CD4-positive, alpha-beta T cell treated with Interleukin-10 for 1 hour (primary cell): ENCODE results near the gene GPN3.
A peak's percentile ranks its signal among the peaks of the same experiment; 100 is the strongest.
"Not testable (repeated sequence)": the region's sequence is repeated elsewhere in the genome, so short reads cannot be mapped to it uniquely, and the experiment has no call there.

Experiments used
- DNase-seq: peaks from one replicate; pipeline ENCODE4 v3.0.0-alpha.2; 2020

The GPN3 gene

GRCh38 chr12:110468214-110469048, at the start of gene GPN3, which contains the start of gene FAM216A:
TSS of gene GPN3 (minus strand) at chr12:110468257. CDS start at chr12:110468203, 54 bp downstream.
TSS of gene FAM216A (plus strand) at chr12:110468845. CDS start at chr12:110468876, 31 bp downstream.
- peak; percentile 97 for DNase-seq

GRCh38 chr12:110516995-110517394, 48.9 kb upstream of the GPN3 start:
- no peak for DNase-seq

- no peak for DNase-seq
Observed at GRCh38 chr12:110514363-110514762, 46.3 kb upstream of the GPN3 start.

- no peak for DNase-seq
Observed at GRCh38 chr12:110513842-110514241, 45.8 kb upstream of the GPN3 start.

- DNase-seq: no peak
Observed at GRCh38 chr12:110508071-110508586, 40.1 kb upstream of the GPN3 start.

GRCh38 chr12:110505332-110505731, 37.3 kb upstream of the GPN3 start:
- no peak for DNase-seq

- no peak for DNase-seq
Observed at GRCh38 chr12:110503432-110503831, 35.4 kb upstream of the GPN3 start.

- DNase-seq: peak; percentile 99
Observed at GRCh38 chr12:110501752-110502738, 34.0 kb upstream of the GPN3 start, which contains the start of the genes RAD9B and VPS29. TSS of gene RAD9B (plus strand) at chr12:110502331. CDS start at chr12:110502338, 7 bp downstream. TSS of gene VPS29 (minus strand) at chr12:110502111. CDS start at chr12:110502051, 60 bp downstream.

- DNase-seq: peak; percentile 50
Observed at GRCh38 chr12:110501399-110501751, 33.3 kb upstream of the GPN3 start.

- DNase-seq: no peak
Observed at GRCh38 chr12:110498984-110499706, 31.1 kb upstream of the GPN3 start.

- DNase-seq: no peak
Observed at GRCh38 chr12:110475426-110475825, 7.4 kb upstream of the GPN3 start.

- no peak for DNase-seq
Observed at GRCh38 chr12:110467847-110468213, 227 bp downstream of the GPN3 start.

GRCh38 chr12:110466791-110467190, 1.3 kb downstream of the GPN3 start:
- no peak for DNase-seq

GRCh38 chr12:110465765-110466164, 2.3 kb downstream of the GPN3 start:
- DNase-seq: not testable (repeated sequence)

GRCh38 chr12:110465024-110465423, 3.0 kb downstream of the GPN3 start:
- no peak for DNase-seq

- DNase-seq: not testable (repeated sequence)
Observed at GRCh38 chr12:110461189-110461588, 6.9 kb downstream of the GPN3 start.

GRCh38 chr12:110458756-110459155, 9.3 kb downstream of the GPN3 start:
- no peak for DNase-seq

GRCh38 chr12:110453569-110454296, 14.3 kb downstream of the GPN3 start:
- DNase-seq: no peak

GRCh38 chr12:110451263-110451662, 16.8 kb downstream of the GPN3 start:
- no peak for DNase-seq

- peak; percentile 95 for DNase-seq
Observed at GRCh38 chr12:110449799-110450497, 18.1 kb downstream of the GPN3 start, which contains the start of gene ARPC3. TSS of gene ARPC3 (minus strand) at chr12:110450337. CDS start at chr12:110450260, 77 bp downstream.

GRCh38 chr12:110444455-110444854, 23.6 kb downstream of the GPN3 start:
- no peak for DNase-seq
